KG1 (cell line): ENCODE results near the gene LCTL.
A peak's percentile ranks its signal among the peaks of the same experiment; 100 is the strongest.
"Not testable (repeated sequence)": the region's sequence is repeated elsewhere in the genome, so short reads cannot be mapped to it uniquely, and the experiment has no call there.

Experiments used
- DNase-seq: peaks from one replicate; lab custom pipeline; 2025; lab: John Stamatoyannopoulos, UW

LCTL gene

DNA sequence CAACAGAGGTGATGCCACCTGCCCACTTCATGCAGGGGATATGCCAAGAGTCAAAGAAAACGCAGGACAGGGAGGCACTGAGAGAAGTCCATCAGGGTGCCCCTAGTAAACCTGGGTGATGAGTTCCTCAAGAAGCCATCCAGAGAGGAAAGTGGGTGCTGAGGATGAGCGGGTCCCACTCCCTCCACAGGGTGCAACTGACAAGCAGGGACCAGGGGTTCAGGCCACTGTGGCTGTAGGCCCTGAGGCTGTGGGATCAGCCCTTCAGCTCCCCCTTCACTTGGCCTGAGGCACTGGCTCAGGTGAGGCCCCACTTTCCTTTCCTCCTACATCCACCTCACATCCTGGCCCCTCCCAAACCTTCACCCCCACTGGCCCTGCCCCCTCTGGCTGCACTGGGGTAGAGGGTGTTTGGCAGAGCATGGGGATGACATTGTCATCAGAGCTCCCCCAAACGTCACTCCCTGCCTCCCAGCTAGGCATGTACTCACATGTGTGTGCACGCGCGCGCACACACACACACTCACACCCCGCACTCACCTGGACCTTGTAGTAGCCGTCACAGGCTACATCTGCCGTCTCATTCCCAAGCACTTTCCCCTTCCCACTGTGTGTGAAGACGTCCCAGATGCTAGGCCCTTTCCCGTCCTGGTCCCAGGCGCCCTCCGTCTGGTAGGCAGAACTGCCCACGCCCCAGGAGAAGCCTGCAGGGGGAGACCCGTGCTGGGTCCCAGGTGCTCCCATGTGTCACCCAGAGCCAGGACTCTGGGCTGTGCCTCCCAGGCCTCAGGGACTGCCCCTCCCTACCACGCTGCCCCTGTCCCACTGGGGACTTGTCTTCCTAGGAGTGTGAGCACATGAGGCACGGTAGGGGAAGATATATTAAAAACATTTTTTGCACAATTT lies 1.4 kb downstream of the LCTL start:
- DNase-seq: no peak

DNA sequence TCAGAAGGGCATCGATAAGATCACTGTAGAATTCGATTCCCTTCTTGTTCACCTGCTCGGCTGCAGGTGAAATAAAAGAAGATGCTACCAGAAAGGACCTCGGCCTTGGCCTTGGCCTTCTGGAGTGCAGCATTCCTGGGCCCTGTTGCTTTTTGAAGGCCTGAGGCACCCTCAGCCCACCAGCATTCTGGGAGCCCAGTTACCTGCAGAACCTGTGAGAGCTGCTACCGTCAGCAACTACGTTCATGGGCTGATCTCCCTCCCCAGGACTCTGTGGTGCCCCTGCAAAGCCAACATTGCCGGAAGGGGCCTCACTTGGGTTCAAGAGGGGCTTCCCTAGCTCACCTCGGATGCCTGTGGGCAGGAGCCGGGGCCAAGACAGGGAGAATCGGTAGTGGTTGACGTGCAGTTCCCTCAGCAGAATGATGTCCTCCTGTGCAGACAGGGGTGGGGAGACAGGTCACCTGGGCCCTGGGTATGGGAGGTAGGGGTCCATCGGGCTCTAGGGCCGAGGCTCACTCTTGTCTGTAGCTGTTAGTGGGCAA lies 2.2 kb downstream of the LCTL start:
- no peak for DNase-seq

DNA sequence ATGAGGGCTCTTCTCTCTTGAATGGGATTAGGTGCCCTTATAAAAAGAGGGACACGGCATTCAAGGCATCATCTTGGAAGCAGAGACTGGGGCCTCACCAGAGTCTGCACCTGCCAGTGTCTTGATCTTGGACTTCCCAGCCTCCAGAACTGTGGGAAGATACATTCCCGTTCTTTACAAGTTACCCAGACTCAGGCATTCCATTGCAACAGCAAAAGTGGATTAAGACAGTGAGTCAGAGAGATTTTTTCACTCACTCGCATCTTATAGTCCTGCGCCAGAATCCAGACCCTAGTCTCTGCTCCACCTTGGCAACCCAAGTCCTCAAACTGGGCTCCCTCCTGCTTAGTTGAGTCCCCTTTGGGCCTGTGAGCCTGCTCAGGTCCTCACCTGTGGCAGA lies 2.7 kb downstream of the LCTL start:
- no peak for DNase-seq

DNA sequence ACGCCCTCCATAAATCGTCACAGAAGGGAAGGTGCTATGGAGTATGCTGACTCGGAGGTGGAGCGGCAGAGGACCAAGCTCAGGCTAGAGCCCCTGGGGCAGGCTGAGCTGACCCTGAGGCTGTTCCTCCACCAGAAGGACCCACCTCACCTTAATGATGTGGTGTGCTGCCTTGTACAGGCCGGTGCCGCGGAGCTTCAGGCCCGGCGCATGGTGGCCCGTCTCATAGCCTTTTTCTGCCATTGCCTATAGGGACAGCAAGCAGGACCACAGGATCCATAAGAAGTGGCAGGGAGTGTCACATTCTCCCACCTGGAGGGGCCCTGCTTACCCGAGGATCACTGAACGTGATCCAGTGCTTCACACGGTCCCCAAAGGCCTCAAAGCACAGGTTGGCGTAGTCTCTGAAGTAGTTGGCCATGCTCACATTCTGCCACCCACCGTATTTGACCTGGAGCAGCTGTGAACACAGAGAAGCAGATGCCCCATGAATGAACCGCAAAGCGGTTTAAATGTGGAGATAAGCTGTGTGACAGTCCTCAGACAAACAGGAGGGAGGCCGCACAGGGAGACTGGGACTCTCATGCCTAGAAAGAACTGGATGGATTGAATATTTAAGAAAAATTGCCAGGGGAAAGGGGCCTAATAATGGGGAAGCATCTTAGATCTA lies 4.8 kb downstream of the LCTL start:
- no peak for DNase-seq

DNA sequence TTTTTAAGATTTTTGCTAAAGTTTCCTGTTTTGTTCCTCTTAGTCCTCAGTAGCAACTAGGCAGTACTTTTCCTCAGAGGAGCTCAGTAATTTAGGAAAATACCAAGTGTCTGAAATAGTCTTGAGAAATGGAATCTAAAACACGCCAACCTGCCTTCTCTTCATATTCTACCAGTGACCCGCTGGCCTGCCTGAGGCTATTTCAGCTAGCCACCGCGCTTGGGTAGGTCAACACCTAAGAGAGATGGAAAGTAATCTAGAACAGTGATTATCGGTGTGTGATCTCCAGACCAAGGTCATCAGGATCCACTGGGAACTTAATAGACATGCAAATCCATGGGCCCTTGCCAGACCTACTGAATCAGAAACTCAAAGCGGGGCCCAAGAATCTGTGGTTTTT lies 7.5 kb downstream of the LCTL start:
- no peak for DNase-seq

DNA sequence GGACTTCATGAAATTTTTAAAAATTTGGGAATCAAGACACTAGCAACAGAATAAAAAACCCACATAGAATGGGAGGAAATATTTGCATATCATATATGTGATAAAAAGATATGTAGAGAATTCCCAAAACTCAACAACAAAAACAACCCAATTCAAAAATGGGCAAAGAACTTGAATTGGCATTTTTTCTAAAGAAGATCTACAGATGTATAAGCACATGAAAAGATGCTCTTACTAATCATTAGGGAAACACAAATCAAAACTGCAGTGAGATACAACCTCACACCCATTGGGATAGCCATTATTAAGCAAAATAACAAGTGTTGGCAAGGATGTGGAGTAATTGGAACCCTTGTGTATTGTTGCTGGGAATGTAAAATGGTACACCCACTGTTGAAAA lies 10.1 kb downstream of the LCTL start:
- DNase-seq: no peak

DNA sequence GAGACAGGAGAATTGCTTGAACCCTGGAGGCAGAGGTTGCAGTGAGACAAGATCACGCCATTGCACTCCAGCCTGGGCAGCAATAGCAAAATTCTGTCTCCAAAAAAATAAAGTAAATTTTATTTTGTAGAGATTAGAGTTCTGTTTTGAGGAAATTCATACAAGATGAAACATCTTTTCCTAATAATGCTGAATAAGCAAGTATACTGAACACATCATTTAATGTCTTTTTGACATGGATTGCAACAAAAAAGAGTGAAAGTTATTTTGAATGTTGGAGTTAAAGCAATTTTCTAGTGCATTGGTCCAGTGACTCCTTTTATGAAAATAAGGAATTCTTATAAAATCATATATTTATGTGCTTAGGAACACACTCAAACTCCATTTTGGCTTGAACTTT lies 20.5 kb downstream of the LCTL start:
- no peak for DNase-seq

DNA sequence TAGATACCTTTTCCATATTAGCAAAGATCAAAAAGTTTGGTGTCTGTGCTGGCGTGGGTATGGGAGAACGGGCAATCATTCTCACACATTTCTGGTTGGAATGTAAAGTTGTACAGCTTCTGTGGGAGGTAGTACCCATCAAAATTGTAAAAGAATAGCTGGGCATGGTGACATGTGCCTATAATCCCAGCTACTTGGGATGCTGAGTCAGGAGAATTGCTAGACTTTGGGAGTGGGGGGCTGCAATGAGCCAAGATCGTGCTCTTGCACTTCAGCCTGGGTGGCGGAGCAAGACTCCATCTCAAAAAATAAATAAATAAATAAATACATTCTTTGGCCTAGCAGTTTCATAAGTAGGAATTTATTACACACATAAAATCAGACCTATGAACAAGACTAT lies 22.9 kb downstream of the LCTL start:
- no peak for DNase-seq

DNA sequence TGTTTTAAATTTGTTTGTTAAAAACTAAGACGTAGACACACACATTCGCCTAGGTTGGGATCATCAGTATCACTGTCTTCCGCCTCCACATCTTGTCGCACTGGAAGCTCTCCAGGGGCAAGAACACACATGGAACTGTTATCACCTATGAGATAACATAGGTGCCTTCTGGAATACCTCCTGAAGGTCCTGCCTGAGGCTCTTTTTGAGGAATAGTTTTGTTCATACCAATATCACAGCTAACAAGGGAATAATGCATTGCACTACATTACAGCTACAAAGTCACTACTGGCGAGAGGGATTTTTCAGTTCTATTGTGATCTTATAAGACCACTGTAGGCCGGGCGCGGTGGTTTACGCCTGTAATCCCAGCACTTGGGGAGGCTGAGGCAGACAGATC lies 30.7 kb downstream of the LCTL start:
- no peak for DNase-seq

DNA sequence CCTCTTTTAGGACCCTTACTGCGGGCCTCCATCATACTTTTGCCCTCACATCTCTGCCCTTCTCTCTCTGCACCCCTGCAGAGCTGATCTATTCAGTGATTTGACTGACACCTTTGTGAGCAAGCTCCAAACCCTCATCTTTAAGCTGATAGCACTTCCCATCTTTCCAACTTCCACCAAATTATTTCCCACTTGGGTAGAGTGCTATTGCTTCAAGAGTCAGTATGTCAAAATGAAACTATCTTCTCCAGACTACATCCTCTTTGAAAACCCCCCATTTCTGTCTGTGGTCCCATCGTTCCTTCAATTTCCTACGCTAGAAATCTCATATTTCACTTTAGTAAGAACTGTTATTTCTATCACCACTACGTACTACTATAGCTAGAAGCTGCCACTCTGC lies 41.0 kb downstream of the LCTL start:
- DNase-seq: no peak

DNA sequence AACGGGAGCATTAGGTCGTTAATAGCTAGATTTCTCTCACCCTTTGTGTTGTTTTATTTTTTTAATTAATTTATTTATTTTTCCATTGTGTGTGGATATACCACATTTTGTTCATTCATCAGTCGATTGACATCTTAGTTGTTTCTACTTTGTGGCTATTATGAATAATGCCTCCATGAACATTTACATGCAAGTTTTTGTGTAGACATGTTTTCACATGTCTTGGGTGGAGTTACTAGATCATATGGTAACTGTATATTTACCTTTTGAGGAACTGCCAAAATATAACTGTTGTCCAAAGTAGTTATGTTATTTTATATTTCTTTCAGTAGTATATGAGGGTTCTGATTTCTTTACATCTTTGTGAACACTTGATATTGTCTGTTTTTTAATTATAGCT lies 41.9 kb downstream of the LCTL start:
- DNase-seq: no peak

DNA sequence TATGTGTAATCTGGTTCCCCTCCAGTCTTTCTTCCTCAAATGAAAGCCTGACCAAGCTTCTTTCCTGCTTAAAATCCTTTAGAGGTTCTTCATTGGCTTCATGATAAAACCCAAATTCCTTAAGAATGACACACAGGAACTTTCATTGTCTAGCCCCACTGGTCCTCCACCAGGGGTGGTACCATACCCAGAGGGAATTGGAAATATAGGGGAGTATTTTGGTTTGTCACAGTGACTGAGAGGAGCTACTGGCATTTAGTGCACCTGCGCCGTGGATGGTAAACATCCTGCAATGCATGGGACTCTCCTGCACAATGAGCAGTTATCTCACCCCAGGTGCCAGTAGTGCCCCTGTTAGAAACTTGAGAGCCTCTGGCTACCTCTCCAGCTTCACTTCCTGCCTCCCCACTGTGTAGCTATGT lies 49.9 kb downstream of the LCTL start:
- DNase-seq: no peak

DNA sequence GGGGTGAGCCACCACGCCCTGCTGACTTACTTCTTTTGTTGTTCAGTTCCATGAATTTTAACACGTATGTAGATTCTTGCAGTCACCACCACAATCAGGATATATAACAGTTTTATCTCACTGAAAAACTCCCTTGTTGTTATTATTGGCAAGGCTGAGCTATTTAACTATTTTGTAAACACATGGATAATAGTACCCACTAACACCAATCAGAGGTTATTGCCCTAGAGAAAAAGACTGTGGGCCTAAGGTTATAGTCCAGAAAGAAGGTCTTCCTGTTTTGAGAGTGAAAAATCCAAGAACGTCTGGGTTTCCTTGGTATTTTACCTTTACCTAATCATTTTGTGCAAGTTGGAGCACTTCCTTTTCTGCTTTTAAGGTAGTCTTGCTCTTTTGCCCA lies 51.2 kb downstream of the LCTL start:
- no peak for DNase-seq

DNA sequence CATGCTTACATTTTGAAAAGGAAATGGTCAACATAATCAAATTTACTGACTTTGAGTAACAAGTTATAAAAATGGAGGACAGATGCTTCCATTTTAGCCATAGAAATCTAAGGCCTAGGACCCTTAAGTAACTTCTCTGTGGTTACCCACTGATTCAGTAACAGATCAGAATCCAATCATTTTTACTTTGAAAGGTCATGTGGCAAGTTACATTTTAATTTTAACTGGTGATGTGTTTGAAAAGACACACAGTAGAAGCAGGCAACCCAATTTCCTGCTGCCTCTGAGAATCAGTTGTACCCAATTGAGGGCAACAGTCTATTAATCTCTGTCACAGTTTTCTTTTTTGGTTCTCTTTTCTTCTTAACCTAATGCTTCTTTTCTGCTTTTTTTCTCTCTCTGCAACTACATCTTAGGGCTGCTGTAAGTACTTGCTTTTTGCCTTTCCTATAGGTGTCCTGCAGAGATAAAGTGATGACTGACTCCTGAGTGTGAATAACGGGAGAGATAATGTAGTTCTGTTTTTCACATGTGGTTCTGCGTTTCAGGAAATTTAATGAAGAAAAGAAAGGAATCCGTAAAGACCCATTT lies 57.4 kb downstream of the LCTL start:
- DNase-seq: no peak

DNA sequence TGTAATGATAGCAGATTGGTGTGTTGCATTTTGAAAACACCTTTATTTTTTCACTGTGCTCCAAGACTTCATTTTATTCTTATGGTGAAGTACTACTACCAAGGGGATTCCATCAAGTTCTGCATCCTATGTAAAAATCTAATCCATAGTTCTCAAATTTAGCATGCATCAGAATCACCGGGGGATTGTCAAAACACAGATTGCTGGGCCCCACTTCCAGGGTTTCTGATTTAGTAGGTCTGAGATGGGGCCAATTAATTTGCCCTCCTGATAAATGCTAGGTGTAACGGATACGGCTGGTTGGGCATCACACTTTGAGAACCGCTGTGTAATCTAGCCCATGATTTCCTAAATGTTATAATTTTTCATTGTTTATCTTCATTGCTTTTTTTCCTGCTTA lies 60.0 kb downstream of the LCTL start:
- DNase-seq: no peak

DNA sequence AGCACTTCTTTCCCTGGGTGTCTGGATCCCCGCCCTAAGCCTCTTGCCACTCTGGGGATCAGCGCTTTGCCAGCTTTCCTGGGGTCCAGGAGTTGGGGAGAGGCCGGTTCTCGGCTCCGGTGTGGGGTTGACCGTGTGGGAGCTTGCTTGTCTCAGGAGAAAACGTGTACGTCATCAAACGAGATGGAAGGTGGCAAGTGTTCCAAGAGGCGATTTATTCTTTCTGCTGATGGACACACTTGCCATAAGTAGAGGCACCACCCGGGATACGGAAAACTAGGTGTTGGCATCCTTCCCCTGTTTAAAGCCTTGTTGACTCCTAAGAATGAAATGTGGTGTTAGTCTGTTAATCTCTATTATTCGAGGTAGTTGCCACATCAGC lies 60.4 kb downstream of the LCTL start:
- DNase-seq: no peak

DNA sequence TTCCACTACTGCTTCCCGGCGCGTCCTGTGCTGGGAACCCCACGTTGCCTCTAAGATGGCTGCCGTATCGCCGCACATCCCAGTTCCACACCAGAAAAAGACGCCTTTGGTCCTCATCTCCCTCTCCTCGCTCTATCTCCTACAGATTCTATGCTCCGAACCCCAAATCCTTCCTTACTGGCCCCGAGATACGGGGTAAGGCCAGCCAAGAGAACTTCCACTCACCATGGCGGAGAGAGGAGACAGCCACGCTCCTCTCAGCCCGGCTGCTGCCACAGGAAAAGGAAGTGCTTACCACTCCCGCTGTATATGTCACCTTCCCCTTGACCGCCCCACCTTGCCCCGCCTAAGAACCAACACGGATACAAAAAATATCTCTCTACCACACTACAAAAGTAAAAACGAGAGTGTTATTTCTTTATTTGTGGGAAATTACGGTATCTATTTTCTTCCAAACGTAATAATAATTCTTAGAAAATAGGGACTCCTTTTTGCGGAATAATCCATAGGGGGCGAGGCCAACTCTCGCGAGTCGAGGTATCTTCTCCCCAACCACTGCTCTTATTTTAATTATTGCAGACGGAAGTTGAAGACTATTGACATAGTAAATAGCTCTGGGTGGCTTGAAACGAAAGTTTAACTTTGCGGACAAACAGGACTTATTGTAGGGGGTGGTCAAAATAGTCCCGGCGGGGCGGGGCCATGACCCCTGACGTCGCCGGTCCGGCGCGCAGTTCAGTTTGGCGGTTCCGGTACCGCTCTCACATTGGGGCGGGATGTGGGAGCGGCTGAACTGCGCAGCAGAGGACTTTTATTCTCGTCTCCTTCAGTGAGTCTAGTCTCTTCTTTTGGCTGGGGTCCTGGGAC lies 61.0 kb downstream of the LCTL start, which contains the start of the genes RPL4 and ZWILCH:
Gene RPL4, minus strand, starts transcription at position 293 of the 867 bp plus-strand sequence. Its CDS starts 65 bp downstream, at position 228.
Gene ZWILCH, plus strand, starts transcription at position 764 of the 867 bp plus-strand sequence. Its CDS starts 13 bp downstream, at position 777.
- DNase-seq: peak; percentile 92

DNA sequence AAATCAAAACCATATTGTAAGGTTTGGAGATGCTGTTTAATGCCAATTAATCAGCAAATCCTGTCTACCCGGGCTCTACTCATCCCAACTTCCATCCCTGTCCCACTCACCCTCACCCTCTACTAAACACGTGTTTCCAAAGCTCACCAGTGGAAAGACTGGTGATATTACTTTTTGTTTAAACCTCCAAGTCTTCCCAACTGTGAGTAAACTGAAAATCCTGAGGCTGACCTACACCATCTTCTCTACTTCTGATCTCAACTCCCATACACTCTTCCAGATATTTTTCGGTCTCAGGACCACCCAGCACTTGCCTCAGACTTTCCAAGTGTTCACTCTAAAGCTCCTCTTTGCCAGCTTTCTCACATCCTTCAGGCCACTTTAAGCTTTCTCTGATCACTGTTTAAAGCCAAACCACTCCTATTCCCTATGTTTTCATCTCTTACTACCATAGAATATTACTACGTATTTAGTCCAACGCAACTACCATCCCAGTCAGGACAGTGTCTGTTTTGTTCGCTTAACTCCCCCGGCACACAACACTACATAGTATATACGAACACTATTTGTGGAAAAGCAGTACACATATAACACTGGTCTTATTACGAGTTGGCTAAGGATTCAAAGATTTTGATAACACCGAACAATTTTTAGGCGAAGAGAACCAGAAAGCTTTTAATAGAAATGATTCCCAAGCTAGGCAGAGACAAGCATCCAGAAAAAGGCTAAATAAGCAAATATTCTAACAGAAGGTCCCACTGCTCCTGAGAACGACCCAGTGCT lies 61.8 kb downstream of the LCTL start:
- no peak for DNase-seq

DNA sequence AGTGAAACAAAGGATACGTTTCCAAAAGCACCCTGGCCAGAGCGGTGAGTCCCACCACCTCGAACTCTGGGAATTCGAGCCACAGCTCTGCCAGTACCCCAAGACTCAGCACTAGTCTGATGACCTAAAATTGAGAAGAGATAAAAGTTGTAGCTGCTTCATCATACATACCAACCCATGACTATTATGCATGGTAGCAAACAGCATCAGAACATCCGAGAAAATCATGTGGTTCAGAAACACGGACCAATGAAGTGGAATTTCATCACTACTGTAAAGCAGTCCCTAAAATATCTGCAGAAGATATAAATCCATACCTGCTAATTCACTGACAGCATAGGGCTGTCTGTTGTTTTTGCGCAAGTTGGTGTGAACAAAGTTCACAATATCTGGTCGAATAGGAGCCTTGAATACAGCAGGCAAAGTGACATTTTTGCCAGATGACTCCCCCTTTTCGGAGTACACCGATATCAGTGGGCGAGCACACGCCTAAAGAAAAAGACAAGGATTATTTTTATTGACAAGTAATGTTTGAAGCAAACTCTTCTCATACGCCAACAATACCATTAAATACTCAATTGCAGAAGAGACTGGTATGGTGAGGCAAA lies 62.7 kb downstream of the LCTL start:
- not testable (repeated sequence) for DNase-seq

DNA sequence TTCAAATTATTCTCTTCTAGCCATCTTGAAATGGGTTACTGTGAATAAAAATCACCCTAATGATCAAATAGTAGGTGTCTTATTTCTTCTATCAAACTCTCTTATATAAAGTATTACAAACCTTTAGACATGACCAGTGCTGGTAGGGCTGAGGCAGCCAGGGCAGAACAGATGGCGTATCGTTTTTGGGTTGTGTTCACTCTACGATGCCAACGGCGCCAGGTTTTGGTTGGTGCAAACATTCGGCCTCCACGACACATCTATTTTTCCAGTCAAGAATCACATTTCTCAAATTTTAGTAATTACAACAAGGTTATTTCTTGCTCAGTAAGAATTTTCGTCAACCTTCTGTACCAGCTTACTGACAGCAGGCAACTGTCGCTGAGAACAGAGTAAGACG lies 63.3 kb downstream of the LCTL start:
- DNase-seq: no peak
